NCI-H1092 (cell line): ENCODE data around the gene ESR1.
"Not testable (repeated sequence)": the region's sequence is repeated elsewhere in the genome, so short reads cannot be mapped to it uniquely, and the experiment has no call there.

ENCODE experiments used
- DNase-seq: peaks from one replicate; lab custom pipeline; 2025; lab: John Stamatoyannopoulos, UW

The ESR1 gene

GRCh38 chr6:151992091-151992490 is 184.6 kb downstream of the ESR1 start:
- DNase-seq = no peak

- no peak for DNase-seq
Measured at GRCh38 chr6:151993364-151993763, 185.9 kb downstream of the ESR1 start.

GRCh38 chr6:151998784-151999183 is 191.3 kb downstream of the ESR1 start:
- no peak for DNase-seq

- no peak for DNase-seq
Measured at GRCh38 chr6:151999194-151999593, 191.7 kb downstream of the ESR1 start.

GRCh38 chr6:152001408-152001807 is 193.9 kb downstream of the ESR1 start:
- no peak for DNase-seq

- no peak for DNase-seq
Measured at GRCh38 chr6:152002306-152002705, 194.8 kb downstream of the ESR1 start.

- DNase-seq = no peak
Measured at GRCh38 chr6:152004036-152004566, 196.6 kb downstream of the ESR1 start.

GRCh38 chr6:152004896-152005295 is 197.4 kb downstream of the ESR1 start:
- DNase-seq = no peak

GRCh38 chr6:152008779-152009178 is 201.3 kb downstream of the ESR1 start:
- DNase-seq = no peak

- no peak for DNase-seq
Measured at GRCh38 chr6:152012227-152012626, 204.7 kb downstream of the ESR1 start.

- no peak for DNase-seq
Measured at GRCh38 chr6:152018876-152019275, 211.4 kb downstream of the ESR1 start.

- no peak for DNase-seq
Measured at GRCh38 chr6:152022303-152022702, 214.8 kb downstream of the ESR1 start.

GRCh38 chr6:152023613-152024012 is 216.1 kb downstream of the ESR1 start:
- DNase-seq = no peak

- DNase-seq = no peak
Measured at GRCh38 chr6:152026291-152026690, 218.8 kb downstream of the ESR1 start.

GRCh38 chr6:152026744-152027143 is 219.3 kb downstream of the ESR1 start:
- not testable (repeated sequence) for DNase-seq

GRCh38 chr6:152033765-152034164 is 226.3 kb downstream of the ESR1 start:
- DNase-seq = not testable (repeated sequence)

- DNase-seq = no peak
Measured at GRCh38 chr6:152034631-152035030, 227.1 kb downstream of the ESR1 start.

- no peak for DNase-seq
Measured at GRCh38 chr6:152046118-152046517, 238.6 kb downstream of the ESR1 start.

GRCh38 chr6:152048921-152049320 is 241.4 kb downstream of the ESR1 start:
- no peak for DNase-seq

GRCh38 chr6:152049502-152049901 is 242.0 kb downstream of the ESR1 start:
- DNase-seq = no peak

GRCh38 chr6:152050451-152051195 is 243.1 kb downstream of the ESR1 start:
- no peak for DNase-seq

- DNase-seq = no peak
Measured at GRCh38 chr6:152052061-152052460, 244.6 kb downstream of the ESR1 start.

GRCh38 chr6:152053332-152053731 is 245.8 kb downstream of the ESR1 start:
- DNase-seq = no peak

- DNase-seq = no peak
Measured at GRCh38 chr6:152054441-152054840, 247.0 kb downstream of the ESR1 start.
